Measurements from ENCODE around the gene CCDC82. TPM values are rescaled to one million over a fixed set of nuclear protein-coding genes. Genes with fewer than 3 reads are reported as not detected.

The CCDC82 gene
- total and polyA plus RNA-seq, 12 donors: 9.1 to 33.7 (median 13.1) TPM

DNA sequence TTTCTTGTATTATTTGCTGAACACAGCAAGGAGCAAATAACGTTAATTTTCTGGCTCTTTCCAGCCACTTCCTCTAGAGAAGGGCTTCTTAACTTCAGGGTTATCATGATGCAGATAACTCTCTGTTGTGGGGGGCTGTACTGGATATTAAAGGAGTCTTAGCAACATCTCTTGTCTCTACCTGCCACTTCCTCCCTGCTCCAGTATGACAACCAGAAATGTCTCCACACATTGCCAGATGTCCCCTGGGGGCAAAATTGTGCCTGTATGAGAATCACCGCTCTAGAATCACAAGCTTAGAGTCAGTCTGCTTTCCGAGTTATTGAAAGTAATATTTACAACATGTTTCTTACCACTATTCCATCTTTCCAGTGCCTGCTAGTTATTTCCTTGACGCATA, 6.9 kb upstream of the CCDC82 start:
- no peak for DNase-seq
- no peak for ATAC-seq
- 63 to 70% methylated on average over 4 of the region's 4 CpGs for WGBS, 2 donors
- TF ChIP-seq, protein P1, sequence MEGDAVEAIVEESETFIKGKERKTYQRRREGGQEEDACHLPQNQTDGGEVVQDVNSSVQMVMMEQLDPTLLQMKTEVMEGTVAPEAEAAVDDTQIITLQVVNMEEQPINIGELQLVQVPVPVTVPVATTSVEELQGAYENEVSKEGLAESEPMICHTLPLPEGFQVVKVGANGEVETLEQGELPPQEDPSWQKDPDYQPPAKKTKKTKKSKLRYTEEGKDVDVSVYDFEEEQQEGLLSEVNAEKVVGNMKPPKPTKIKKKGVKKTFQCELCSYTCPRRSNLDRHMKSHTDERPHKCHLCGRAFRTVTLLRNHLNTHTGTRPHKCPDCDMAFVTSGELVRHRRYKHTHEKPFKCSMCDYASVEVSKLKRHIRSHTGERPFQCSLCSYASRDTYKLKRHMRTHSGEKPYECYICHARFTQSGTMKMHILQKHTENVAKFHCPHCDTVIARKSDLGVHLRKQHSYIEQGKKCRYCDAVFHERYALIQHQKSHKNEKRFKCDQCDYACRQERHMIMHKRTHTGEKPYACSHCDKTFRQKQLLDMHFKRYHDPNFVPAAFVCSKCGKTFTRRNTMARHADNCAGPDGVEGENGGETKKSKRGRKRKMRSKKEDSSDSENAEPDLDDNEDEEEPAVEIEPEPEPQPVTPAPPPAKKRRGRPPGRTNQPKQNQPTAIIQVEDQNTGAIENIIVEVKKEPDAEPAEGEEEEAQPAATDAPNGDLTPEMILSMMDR (IDR thresholded peaks at IDR 0.05): no peak
- Histone ChIP-seq H3K4me1 (peaks cover 0 to 14% (median 0%) of the 10 kb centered on the region in 9 donors), H3K27ac (no peak overlapping the region), H3K27me3 (no peaks in the 10 kb centered on the region), H3K9me3 (no peaks in the 10 kb centered on the region), H3K4me3 (no peak overlapping the region), H3K36me3 (no peaks in the 10 kb centered on the region)
- intact Hi-C loops (cut with DNase I): loop anchor here in 3 of 10 donors (10.0 kb wide), 2 partner anchors 552 to 562 kb away; no protein-coding TSS in a partner anchor

DNA sequence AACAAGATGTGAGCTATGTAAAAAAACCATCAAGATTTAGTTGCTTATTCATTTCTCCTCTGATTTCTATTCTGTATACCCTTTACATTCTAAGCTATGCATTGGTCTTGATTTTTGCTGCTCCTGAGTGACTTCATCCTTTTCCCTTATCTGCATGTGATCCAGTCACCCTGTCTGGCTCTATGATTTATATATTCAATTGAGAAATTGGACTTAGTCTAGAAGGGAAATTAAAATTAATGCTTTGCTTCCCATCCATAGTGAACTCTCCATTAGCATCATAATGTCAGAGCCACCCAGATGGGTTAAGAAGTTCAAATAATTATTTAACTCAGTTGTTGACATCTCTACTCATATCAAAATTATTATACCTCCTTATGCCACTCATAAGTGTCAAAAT, 5.1 kb upstream of the CCDC82 start:
- no peak overlapping the region for H3K4me3 ChIP-seq
- no peak for ATAC-seq

GRCh38 chr11:96393753-96394348, 4.1 kb upstream of the CCDC82 start:
- TF ChIP-seq, protein P1 (IDR thresholded peaks at IDR 0.05): peak; percentile 46 to 81 (median 68)
- H3K27me3 ChIP-seq: no peaks in the 10 kb centered on the region
- peaks cover 0 to 26% (median 11%) of the 10 kb centered on the region in 9 donors for H3K4me1 ChIP-seq
- intact Hi-C loops (cut with DNase I): loop anchor here in 8 of 10 donors (5.0 to 10.0 kb wide), 3 partner anchors 549 to 559 kb away; no protein-coding TSS in a partner anchor
- 22 to 23% methylated on average over 1 of the region's 1 CpG for whole genome bisulfite sequencing, 2 donors
- H3K27ac ChIP-seq: no peak overlapping the region
- no peaks in the 10 kb centered on the region for H3K9me3 ChIP-seq
- no peak overlapping the region for H3K4me3 ChIP-seq
- DNase-seq (no peak), ATAC-seq (no peak)
- no peaks in the 10 kb centered on the region for H3K36me3 ChIP-seq

More for the DNA sequence above, 5.1 kb upstream of the CCDC82 start:
- Histone ChIP-seq H3K9me3 (no peaks in the 10 kb centered on the region), H3K27me3 (no peaks in the 10 kb centered on the region), H3K4me1 (peaks cover 0 to 23% (median 9%) of the 10 kb centered on the region in 9 donors), H3K36me3 (no peaks in the 10 kb centered on the region), H3K27ac (no peak overlapping the region)
- no peak for DNase-seq
- TF ChIP-seq, protein P1 (IDR thresholded peaks at IDR 0.05): no peak
- intact Hi-C loops (cut with DNase I): loop anchor here in 8 of 10 donors (5.0 to 10.0 kb wide), 3 partner anchors 550 to 560 kb away; no protein-coding TSS in a partner anchor

DNA sequence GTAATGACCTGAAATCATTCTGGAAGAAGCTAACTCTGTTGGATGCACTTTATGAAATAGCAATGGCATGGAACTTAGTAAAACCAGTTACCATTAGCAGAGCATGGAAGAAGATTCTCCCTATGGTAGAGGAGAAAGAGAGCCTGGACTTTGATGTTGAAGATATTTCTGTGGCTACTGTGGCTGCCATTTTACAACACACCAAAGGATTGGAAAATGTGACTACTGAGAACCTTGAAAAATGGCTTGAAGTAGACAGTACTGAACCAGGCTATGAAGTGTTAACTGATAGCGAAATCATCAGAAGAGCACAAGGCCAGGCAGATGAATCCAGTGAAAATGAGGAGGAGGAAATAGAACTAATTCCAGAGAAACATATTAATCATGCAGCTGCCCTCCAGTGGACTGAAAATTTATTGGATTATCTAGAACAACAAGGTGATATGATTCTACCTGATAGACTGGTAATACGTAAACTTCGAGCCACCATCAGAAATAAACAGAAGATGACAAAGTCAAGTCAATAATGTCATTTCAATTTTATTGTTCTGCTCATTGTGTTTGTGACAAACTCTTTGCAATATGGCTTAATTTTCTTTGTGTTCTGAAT, 2.1 kb upstream of the CCDC82 start:
- 93 to 99% methylated on average over 3 of the region's 3 CpGs for WGBS, 2 donors
- ATAC-seq: no peak

More for the DNA sequence above, 2.1 kb upstream of the CCDC82 start:
- TF ChIP-seq, protein P1 (IDR thresholded peaks at IDR 0.05): no peak
- Histone ChIP-seq H3K27me3 (no peaks in the 10 kb centered on the region), H3K4me1 (peaks cover 0 to 46% (median 24%) of the 10 kb centered on the region in 9 donors), H3K9me3 (no peaks in the 10 kb centered on the region), H3K4me3 (no peak overlapping the region), H3K36me3 (peaks cover 0 to 4% (median 0%) of the 10 kb centered on the region in 9 donors), H3K27ac (no peak overlapping the region)
- intact Hi-C loops (cut with DNase I): loop anchor here in 8 of 10 donors (5.0 to 10.0 kb wide), 3 partner anchors 547 to 557 kb away; no protein-coding TSS in a partner anchor
- DNase-seq: no peak

Data from heart right ventricle (tissue), 16 donors.